OCI-LY1 (cell line): Measurements from ENCODE around the gene RALGAPB.

Experiments used
- EZH2 ChIP-seq: fragments of 200-600 bp; sonication (generic), shearing (Covaris generic); IDR thresholded peaks from 2 replicates; pipeline ENCODE4 v1.8.0; 2017; ENCODE audit warnings: borderline replicate concordance, mixed run types, mild to moderate bottlenecking, antibody characterized with exemption, low read length, moderate library complexity, mixed read lengths
- TF ChIP-seq, protein P1 (sequence below): fragments of 200-600 bp; sonication (generic), shearing (Covaris generic); IDR thresholded peaks from 2 replicates; pipeline ENCODE4 v1.5.1; 2017; ENCODE audit warnings: mild to moderate bottlenecking, antibody characterized with exemption, low read length, moderate library complexity, mixed read lengths

DNA sequence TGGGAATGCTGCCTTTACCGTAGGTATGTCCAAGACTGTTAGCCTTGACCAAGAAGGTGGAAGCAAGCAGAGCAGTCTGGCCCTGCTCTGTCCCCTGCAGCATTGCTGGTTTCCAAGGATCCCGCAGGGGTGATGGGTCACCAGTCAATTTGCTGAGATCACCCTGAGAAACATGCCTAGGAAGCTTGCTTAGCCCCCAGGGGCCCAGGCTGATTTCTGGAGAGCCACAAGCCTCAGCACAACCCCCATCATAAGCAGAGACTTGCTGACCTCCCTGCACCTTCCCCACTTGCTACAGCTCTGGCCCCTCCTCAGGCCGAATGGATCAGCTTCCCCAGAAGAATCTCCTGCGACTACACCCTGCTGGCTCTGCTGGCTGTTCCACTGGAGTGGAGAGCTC, 150.4 kb downstream of the RALGAPB start:
- TF ChIP-seq, protein P1, sequence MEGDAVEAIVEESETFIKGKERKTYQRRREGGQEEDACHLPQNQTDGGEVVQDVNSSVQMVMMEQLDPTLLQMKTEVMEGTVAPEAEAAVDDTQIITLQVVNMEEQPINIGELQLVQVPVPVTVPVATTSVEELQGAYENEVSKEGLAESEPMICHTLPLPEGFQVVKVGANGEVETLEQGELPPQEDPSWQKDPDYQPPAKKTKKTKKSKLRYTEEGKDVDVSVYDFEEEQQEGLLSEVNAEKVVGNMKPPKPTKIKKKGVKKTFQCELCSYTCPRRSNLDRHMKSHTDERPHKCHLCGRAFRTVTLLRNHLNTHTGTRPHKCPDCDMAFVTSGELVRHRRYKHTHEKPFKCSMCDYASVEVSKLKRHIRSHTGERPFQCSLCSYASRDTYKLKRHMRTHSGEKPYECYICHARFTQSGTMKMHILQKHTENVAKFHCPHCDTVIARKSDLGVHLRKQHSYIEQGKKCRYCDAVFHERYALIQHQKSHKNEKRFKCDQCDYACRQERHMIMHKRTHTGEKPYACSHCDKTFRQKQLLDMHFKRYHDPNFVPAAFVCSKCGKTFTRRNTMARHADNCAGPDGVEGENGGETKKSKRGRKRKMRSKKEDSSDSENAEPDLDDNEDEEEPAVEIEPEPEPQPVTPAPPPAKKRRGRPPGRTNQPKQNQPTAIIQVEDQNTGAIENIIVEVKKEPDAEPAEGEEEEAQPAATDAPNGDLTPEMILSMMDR = no peak
- TF ChIP-seq EZH2 = no peak
